Esophagus mucosa (tissue), 1 donor: Measurements from ENCODE around the gene GMDS. TPM values are rescaled to one million over a fixed set of nuclear protein-coding genes. Genes with fewer than 3 reads are reported as not detected.
"Not testable (repeated sequence)": the region's sequence is repeated elsewhere in the genome, so short reads cannot be mapped to it uniquely, and the experiment has no call there.

ENCODE experiments used
- ATAC-seq: fragments of 200-7000 bp; cut with Tn5 transposase; one replicate; pipeline ENCODE4 v1.9.1; 2020
- total RNA-seq: library from RNA; stranded (reverse); gene quantifications from one replicate; pipeline ENCODE4 v1.2.4, GENCODE V29; 2023
- donor health status: DM: yes; HTN: yes; CAD: no.

The GMDS gene
- total RNA-seq, 1 donor from 2014 or later = 43.8 TPM

- ATAC-seq = no peak
Measured at GRCh38 chr6:1851681-1852456, 393.5 kb downstream of the GMDS start.

- ATAC-seq = no peak
Measured at GRCh38 chr6:1850840-1851157, 394.6 kb downstream of the GMDS start.

GRCh38 chr6:1850121-1850839 lies 395.1 kb downstream of the GMDS start:
- no peak for ATAC-seq

GRCh38 chr6:1849691-1850090 lies 395.7 kb downstream of the GMDS start:
- no peak for ATAC-seq

GRCh38 chr6:1848752-1849151 lies 396.7 kb downstream of the GMDS start:
- no peak for ATAC-seq

GRCh38 chr6:1846611-1847010 lies 398.8 kb downstream of the GMDS start:
- ATAC-seq = no peak

- not testable (repeated sequence) for ATAC-seq
Measured at GRCh38 chr6:1845543-1845942, 399.9 kb downstream of the GMDS start.

- no peak for ATAC-seq
Measured at GRCh38 chr6:1842334-1842733, 403.1 kb downstream of the GMDS start.

- no peak for ATAC-seq
Measured at GRCh38 chr6:1841136-1841535, 404.3 kb downstream of the GMDS start.

- no peak for ATAC-seq
Measured at GRCh38 chr6:1840491-1841121, 404.8 kb downstream of the GMDS start.

GRCh38 chr6:1839361-1839760 lies 406.0 kb downstream of the GMDS start:
- no peak for ATAC-seq

- no peak for ATAC-seq
Measured at GRCh38 chr6:1838604-1839213, 406.7 kb downstream of the GMDS start.

- ATAC-seq = no peak
Measured at GRCh38 chr6:1837826-1838225, 407.6 kb downstream of the GMDS start.

- no peak for ATAC-seq
Measured at GRCh38 chr6:1836690-1837089, 408.7 kb downstream of the GMDS start.

- ATAC-seq = no peak
Measured at GRCh38 chr6:1834646-1835516, 410.5 kb downstream of the GMDS start.

- no peak for ATAC-seq
Measured at GRCh38 chr6:1834207-1834606, 411.2 kb downstream of the GMDS start.

- peak; percentile 62 for ATAC-seq
Measured at GRCh38 chr6:1832844-1833787, 412.3 kb downstream of the GMDS start.

- ATAC-seq = no peak
Measured at GRCh38 chr6:1832358-1832757, 413.0 kb downstream of the GMDS start.

- ATAC-seq = no peak
Measured at GRCh38 chr6:1827984-1828793, 417.2 kb downstream of the GMDS start.

GRCh38 chr6:1825926-1826325 lies 419.5 kb downstream of the GMDS start:
- ATAC-seq = peak; percentile 57
